Right lobe of liver (tissue), 4 donors: ENCODE measurements around the gene AKNA.

Source experiments
- CTCF ChIP-seq, 4 donors: fragments of 200-600 bp in 3 of 4; fragments of 450-650 bp in 1 of 4; IDR thresholded peaks; one replicate each; pipeline versions ENCODE4 v1.5.1 to v1.8.0; 2016 to 2022; ENCODE audit warnings: antibody characterized with exemption in 4 of 4, mild to moderate bottlenecking in 2 of 4
- POLR2A ChIP-seq: fragments of 450-650 bp; IDR thresholded peaks from one replicate; pipeline ENCODE4 v1.6.1; 2017; ENCODE audit warnings: antibody characterized with exemption, mild to moderate bottlenecking
- donor health status: DM: no; HTN: no; CAD: no.
- donor health status: DM: no; HTN: no; CAD: no.
- donor health status: DM: no; HTN: yes; CAD: no.

- no peak for TF ChIP-seq CTCF (IDR thresholded peaks at IDR 0.05)
- no peak for TF ChIP-seq POLR2A
Measured at GRCh38 chr9:114431770-114432169, 44.0 kb upstream of the AKNA start.
